DMS153 treated with DMSO at 0.1 percent for 48 hours (cell line): ENCODE results near the gene SLC16A7.

Source experiments
- DNase-seq: peaks from one replicate; lab custom pipeline; 2025; ENCODE audit not compliant: unreplicated experiment; lab: John Stamatoyannopoulos, UW

SLC16A7 gene

GRCh38 chr12:59624732-59625460, 29.1 kb downstream of the SLC16A7 start:
- DNase-seq: no peak

- no peak for DNase-seq
These were observed 30.6 kb downstream of the SLC16A7 start for GRCh38 chr12:59626382-59626781.

- no peak for DNase-seq
These were observed 31.8 kb downstream of the SLC16A7 start for GRCh38 chr12:59627582-59627981.

- no peak for DNase-seq
These were observed 34.1 kb downstream of the SLC16A7 start for GRCh38 chr12:59629890-59630289.

GRCh38 chr12:59632408-59632807, 36.6 kb downstream of the SLC16A7 start:
- no peak for DNase-seq

GRCh38 chr12:59634254-59634653, 38.4 kb downstream of the SLC16A7 start:
- no peak for DNase-seq

GRCh38 chr12:59636945-59637691, 41.3 kb downstream of the SLC16A7 start:
- no peak for DNase-seq

GRCh38 chr12:59637692-59638070, 41.9 kb downstream of the SLC16A7 start:
- no peak for DNase-seq

GRCh38 chr12:59643550-59643949, 47.7 kb downstream of the SLC16A7 start:
- DNase-seq: no peak

GRCh38 chr12:59645242-59645641, 49.4 kb downstream of the SLC16A7 start:
- DNase-seq: no peak

GRCh38 chr12:59646636-59647035, 50.8 kb downstream of the SLC16A7 start:
- no peak for DNase-seq

GRCh38 chr12:59649203-59649602, 53.4 kb downstream of the SLC16A7 start:
- DNase-seq: no peak

GRCh38 chr12:59650588-59651228, 54.9 kb downstream of the SLC16A7 start:
- no peak for DNase-seq

- DNase-seq: no peak
These were observed 55.5 kb downstream of the SLC16A7 start for GRCh38 chr12:59651229-59651920.

- no peak for DNase-seq
These were observed 56.3 kb downstream of the SLC16A7 start for GRCh38 chr12:59652130-59652529.

GRCh38 chr12:59654061-59654460, 58.2 kb downstream of the SLC16A7 start:
- DNase-seq: no peak

GRCh38 chr12:59657266-59657665, 61.4 kb downstream of the SLC16A7 start:
- no peak for DNase-seq

- no peak for DNase-seq
These were observed 61.9 kb downstream of the SLC16A7 start for GRCh38 chr12:59657711-59658110.

- DNase-seq: no peak
These were observed 64.3 kb downstream of the SLC16A7 start for GRCh38 chr12:59660148-59660547.

- DNase-seq: no peak
These were observed 65.2 kb downstream of the SLC16A7 start for GRCh38 chr12:59660921-59661597.

- DNase-seq: no peak
These were observed 68.7 kb downstream of the SLC16A7 start for GRCh38 chr12:59664495-59664894.
